Hematopoietic multipotent progenitor cell treated with erythropoietin and hydrocortisone succinate and interleukin-3 and kit ligand, for 6 days (in vitro differentiated cells): ENCODE measurements around the gene CPED1.

Experiments used
- DNase-seq: peaks from one replicate; pipeline ENCODE4 v3.0.0-alpha.2; 2015

The CPED1 gene

GRCh38 chr7:121331574-121331973 is 343.1 kb downstream of the CPED1 start:
- no peak for DNase-seq

- no peak for DNase-seq
These were observed 345.9 kb downstream of the CPED1 start for GRCh38 chr7:121334376-121334775.

DNA sequence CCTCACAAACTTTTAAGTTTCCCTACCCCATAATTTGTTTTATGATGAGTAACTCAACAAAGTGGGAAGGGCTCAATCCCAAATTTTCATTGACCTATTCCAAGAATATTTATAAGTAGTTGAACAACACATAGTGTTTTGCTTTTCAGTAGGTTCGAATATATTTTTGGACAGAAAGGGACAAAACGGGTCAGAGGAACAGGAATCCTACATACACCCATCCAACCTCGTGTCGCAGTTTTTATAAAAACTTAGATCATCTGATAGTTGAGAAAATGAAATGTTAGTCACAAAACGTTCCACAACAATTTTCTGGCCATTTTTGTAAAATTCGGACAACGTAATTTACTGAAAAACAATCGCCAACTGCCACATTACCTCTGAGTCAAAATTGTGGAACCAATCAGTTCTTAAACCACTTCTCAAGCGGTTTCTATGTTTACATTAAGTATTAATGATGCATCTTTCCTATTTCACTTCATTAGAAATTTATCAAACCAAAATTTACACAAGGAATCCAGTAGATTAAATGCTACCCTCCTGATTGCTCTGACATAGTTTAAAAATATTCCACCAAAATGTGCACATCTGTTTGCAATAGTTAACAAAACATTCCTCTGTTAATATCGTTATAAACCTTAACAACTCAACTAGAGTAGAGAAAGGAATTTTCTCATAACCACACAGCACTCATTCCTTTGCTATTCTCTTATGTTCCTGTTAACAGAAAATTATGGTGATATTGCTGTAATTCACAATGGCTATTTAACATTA is 346.6 kb downstream of the CPED1 start:
- no peak for DNase-seq

DNA sequence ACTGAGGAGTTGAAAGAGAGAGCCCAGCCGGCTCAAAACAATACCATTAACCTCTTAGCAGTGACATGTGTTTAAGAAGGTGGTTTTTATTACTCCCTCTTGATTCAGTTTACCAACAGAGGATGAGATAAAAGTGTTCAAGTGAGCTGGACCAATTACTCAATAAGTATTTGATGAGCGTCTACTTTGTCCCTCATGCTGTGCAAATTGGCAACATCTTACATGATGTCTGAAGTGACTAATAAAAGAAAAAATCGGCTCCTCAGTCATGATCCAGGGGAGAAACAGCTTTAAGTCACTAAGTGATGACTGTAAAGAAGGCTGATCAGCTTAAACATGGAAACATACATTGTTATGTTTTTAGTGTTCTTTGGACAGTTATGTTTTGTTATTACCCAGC is 348.1 kb downstream of the CPED1 start:
- DNase-seq = no peak

GRCh38 chr7:121337398-121337797 is 348.9 kb downstream of the CPED1 start:
- peak; percentile 20 for DNase-seq

- DNase-seq = no peak
These were observed 350.6 kb downstream of the CPED1 start for GRCh38 chr7:121339082-121339481.

DNA sequence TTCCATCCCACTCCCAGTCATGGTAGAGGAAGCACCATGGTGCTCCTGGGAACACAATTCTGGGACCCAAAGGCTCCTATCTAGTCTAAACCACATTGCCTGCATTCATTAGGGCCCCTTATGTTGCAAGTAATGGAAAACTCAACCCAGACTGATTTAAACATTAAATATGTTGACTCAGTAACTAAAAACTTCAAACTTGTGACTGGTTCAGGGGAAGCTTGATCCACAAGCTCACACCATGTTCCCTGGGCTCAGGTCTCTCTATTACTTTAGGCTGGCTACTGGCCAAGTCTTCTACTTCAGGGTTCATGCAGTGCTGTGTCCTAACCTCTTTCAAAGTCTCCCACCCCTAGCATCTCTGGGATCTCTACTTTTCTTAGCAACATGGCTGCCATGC is 353.4 kb downstream of the CPED1 start:
- DNase-seq = no peak

GRCh38 chr7:121342631-121343030 is 354.1 kb downstream of the CPED1 start:
- no peak for DNase-seq

- DNase-seq = no peak
These were observed 354.8 kb downstream of the CPED1 start for GRCh38 chr7:121343302-121343701.

DNA sequence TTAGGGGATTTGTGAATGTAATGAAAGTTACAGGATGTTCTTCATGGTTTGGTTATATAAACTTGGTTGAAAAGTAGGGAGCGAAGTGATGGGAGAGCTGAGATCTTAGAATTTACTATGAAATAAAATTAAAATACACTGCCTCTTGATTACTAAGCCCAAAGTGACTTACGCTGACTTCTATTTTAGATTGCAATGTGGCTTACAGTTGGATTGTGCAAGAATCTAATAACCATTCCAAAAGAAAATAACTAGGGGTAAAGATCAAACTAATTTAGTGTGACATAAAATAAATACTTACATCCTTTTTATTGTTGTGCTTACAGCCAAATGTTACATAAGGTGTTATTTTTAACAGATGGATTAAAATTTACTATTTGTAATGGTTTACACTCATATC is 355.6 kb downstream of the CPED1 start:
- DNase-seq = no peak

GRCh38 chr7:121344497-121344896 is 356.0 kb downstream of the CPED1 start:
- DNase-seq = no peak
